ENCODE measurements around the gene SEMA3D.

The SEMA3D gene

DNA sequence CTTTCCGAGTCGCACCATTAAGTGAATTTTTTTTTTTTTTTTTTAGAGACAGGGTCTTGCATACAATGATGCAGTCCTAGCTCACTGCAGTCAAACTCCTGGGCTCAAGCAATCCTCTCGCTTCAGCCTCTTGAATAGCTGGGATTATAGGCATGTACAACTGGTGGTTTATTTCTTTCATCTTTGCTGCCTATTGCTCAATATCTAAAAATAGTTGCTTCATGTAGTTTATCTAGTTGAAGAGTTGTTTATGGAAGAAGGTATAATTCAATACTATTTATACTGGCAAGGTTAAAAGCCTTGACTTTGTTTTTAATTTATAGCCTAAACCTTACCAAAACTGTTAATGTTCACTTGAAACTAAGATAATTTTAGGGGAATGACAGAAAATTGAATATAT, 66.9 kb downstream of the SEMA3D start:
- DNase-seq = no peak

DNA sequence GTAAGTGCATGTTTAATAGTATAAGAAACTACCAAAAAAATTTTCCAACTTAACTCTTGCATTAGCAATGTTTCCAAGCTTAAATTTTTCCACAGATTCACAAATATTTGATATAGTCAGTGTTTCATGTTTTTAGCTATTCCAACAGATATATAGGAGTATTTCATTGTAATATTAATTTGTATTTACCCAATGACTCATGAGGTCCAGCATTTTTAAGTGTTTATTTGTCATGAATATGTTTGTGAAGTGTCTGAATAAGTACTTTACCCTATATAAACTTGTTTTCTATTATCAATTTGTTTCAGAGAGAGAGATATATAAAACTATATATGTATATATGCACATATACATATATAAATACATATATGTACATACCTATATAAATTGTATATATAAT, 71.0 kb downstream of the SEMA3D start:
- no peak for DNase-seq

DNA sequence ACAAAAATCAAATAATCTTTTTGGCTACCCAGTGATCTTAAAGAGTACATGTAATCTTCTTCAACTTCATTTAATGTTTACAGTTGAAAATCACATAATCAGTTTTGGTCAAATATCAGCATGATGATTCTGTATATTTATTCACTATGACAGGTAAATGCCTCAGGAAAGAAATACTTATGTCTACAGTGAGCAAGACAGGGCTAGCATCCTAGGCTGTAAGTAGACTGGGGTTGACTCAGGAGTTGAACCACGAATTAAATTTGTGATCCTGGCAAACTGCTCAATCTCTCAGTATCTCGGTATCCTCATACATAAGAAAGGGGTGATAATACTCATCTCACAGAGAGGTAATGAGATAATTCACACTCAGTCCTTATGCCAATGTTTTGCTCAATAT, 71.8 kb downstream of the SEMA3D start:
- no peak for DNase-seq

DNA sequence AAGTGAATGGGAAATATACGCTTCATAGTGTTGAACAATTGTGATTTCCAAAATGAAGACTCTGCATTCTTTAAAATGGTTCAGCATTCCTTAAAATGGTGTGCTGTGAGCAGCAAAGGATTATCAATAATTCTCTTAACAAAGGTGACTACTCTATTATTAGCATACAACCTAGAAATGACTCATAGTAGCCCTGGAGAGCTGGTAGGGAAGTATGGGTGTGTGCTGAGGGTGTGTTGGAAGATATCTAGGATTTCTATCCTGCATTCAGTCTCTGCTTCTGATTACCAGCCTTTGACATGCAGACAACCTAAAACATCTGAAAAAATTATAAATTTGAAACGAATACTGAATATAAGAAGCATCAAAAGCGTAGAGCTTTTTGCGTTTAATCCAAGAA, 72.5 kb downstream of the SEMA3D start:
- DNase-seq = no peak

DNA sequence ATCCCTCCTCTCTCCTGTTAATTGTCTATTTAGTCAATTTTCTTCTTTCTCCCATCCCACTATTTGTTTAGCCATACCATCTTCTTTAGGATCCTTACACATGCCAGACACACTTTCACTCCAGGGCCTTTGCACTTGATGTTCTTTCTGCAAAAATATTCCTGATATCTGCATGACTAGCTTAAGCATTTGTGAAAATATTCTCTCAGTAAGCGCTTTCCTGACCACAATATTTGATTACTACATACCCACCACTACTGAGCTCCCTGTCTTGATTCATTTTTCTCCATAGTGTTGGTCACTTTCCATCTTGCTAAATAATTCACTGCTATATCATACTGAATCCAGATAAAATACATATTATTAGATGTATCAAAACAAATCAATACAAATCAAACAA, 75.1 kb downstream of the SEMA3D start:
- no peak for DNase-seq

DNA sequence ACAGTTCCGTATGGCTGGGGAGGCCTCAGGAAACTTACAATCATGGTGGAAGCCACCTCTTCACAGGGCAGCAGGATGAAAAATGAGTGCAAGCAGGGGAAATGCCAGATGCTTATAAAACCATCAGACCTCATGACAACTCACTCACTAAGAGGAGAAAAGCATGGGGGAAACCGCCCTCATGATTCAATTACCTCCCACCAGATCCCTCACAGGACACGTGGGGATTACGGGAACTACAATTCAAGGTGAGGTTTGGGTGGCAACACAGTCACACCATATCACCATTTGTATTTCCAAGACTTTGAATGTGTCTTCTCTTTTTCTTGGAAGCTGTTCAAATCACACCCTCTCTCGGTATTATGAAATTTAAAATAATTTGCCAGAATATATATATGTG, 80.1 kb downstream of the SEMA3D start:
- no peak for DNase-seq

DNA sequence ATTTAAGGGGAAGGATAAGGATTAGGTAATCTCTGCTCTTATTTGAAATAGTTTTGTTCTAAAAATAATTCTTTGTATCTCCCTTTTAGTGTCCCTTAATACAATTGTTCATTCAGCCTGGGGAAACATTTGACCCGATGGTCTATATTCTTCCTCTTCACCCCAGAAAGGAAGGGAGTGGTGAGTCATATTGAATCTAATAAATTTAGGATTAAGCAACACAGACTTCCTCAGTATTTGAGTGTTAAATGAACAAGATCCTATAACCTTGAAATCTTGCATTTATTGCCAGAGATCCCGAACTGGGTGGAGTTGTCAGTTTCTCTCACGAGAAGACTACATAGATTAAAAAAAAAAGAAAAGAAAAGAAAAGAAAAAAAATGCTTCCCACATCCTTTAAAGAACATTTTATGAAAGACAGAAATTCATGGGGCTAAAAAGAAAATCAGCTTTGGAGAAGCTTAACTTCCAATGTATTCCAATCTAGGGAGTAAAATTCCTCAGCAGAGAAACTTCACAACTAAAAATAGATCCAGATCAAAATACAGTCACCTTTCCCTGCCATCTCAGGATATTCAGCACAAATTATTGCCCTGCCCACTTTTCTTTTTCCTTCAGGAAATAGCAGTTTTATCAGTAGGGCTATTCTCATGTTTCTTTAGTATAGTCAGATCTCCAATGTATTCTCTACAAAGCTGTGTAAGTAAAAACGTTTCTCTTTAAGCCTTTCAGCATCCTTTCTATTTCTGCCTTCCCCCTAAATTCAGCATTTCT, 82.2 kb downstream of the SEMA3D start:
- DNase-seq = no peak

DNA sequence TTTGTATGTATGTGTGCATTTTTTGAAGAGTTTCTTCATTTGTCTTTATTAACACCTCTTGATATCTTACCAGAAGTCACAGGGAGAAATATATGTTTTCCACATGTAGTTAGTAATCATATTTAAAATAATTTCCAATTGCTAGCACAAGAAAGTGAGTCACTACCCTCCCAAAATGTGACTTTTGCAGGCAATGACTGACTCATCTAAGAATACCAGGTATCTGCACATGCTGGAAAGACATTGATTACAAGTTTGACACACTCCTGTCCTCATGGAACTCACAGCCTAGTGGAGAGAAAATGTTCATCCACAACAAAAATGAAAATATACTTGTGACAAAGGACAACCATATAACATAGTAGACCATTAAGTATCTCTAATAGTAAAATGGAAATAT, 82.9 kb downstream of the SEMA3D start:
- DNase-seq = no peak

DNA sequence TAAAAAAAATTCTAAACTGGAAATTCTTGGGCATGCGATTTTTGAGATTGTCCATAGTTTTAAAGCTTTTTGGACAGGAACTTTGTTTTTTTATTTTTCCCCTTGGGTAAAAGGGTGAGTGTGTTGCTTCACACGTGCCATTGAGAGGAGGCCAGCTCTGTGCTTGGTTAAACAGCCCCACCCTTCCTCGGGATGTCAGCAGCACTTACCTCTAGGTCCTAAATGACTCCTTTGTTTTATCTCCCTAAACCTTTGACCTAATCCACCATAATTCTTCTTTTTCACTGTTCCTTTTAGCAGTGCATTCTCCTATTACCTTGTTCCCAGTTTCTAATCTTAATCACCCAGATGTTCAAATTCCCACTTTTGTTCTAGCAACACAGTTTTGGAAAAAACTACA, 83.5 kb downstream of the SEMA3D start:
- no peak for DNase-seq

DNA sequence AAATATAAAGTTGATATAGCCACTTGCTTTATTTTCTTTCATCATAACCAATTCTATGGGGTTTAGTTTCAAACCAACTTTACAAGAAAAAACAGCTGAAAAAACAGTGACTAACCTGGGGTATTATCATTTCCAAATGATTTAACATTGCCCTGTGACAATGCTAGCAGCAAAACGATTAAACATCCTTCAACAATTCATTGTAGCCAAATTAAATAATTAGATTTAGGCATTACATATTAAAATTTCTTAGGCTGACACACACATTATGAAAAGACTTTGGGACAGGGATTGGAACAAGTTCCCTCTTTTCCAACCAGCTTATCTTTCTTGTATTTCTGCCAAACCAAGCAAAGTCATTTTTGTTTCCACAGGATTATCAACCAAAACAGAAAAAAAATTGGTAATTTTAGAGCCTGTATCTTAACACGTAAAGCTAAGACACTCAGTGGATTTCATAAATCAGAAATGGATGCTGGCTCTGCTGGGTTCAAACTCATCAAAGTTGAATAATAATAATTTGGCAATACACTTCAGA, 84.0 kb downstream of the SEMA3D start:
- DNase-seq = no peak

DNA sequence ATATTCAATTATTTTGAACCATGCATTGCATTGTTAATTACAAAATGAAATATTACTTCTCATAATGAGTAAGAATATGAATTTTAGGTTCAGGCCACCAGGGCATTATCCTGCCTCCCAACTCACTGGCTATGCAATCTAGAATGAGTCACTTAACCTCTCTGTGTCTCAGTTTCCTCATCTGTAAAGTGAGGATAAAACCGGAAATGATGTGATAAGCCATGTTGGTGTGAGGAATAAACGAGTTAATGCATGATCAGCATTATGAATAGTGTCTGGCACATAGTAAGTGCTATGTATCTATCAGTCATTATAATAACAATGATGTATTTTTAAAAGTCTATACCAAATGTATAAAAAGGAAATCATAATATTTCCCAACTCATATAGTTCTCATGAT, 85.5 kb downstream of the SEMA3D start:
- DNase-seq = no peak

DNA sequence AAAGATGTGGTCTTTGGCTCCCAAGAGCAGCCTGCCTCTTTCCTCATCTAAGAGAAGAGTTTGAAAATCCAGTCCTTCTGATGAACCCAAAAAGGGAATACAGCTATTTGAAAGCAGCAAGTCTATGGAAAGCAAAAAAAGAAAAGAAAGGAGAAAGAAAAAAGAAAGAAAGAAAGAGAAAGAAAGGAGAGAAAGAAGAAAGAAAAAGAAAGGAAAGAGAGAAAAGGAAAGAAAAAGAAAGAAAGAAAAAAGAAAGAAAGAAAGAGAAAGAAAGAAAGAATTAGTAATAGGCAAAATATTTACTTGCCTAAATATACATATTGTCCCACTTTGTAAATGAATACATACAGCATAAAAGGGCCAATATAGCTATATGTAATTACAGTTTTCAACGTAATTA, 89.0 kb downstream of the SEMA3D start:
- DNase-seq = no peak

DNA sequence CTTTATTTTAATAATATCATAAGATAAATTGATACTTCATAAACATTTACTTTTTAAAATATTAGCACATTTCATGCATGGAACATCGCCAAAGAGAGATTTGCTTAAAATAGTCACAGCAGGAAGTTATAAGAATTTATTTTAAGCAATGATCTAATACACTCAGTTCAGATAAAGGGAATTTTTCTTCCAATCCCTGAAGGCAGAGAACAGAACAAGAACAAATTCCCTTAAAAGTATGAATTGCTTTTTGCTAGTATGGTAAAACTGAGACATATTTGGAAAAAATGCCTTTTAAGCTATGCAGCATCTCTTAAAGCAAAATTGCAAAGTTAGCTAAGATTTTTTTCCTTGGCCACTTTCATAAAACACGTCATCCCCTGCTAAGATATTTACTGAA, 91.0 kb downstream of the SEMA3D start:
- DNase-seq = no peak

DNA sequence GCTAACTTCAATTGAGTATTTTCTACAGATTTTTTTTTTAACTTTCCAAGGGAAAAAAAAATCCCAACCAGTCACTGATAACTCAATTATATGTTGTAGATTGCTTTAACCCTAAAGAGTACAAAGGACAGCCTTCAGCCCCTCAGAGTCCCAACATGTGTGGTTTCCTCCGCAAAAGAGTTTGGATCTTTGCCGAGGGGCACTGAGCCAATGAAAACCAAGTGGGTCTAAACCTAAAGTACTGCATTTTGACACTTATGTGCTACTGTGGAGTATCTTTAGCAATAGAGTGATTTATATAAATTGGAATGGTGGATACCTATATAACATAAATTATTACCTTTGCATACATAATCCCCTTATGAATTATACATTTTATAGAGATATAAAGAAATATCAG, 91.5 kb downstream of the SEMA3D start:
- DNase-seq = no peak

DNA sequence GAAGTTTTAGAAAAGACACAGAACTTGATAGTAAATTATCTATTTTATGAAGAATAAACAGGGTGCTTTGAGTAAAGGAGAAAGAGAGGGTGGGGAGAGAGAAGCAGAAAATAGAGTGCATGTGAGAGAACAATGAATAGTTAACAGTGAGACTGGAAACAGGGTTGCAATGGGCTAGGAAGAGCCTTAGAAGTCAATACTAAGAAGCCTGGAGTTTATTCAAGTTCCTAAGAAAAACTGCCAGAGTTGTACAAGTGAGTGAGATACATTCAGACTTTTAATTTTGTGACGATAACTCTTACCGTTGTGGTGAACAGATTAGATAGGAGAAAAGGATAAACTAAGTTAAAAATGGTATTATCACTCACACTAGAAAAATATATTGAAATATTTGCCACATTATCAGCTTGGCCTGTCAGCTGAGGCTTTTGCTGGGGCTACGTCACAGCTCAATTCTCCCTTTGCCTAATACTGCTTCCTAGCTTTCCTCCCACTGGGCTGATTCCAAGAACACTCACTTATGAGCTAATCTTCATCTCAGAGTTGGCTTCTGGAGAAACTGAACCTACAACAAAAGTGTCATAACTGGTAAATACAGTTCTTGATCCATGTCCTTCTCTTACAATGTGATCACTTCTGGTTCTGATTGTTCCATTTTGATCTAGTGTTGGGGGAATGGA, 92.7 kb downstream of the SEMA3D start:
- no peak for DNase-seq

DNA sequence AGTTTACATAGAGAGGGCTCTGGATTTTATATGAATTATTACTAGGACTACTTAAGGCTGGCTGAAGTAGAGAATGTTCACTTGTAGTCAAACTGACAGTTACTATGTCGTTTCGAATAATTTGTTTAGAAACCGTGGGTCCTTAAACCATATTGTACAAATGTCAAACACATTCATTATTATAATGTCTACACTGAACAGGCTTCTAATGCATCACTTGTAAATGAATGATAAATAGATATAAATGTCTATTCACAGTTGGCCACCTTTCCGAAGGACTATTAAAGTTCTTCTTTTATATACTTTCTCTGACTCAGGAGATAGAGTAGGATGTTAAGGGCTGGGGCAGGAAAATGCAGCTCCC, 95.3 kb downstream of the SEMA3D start:
- no peak for DNase-seq

DNA sequence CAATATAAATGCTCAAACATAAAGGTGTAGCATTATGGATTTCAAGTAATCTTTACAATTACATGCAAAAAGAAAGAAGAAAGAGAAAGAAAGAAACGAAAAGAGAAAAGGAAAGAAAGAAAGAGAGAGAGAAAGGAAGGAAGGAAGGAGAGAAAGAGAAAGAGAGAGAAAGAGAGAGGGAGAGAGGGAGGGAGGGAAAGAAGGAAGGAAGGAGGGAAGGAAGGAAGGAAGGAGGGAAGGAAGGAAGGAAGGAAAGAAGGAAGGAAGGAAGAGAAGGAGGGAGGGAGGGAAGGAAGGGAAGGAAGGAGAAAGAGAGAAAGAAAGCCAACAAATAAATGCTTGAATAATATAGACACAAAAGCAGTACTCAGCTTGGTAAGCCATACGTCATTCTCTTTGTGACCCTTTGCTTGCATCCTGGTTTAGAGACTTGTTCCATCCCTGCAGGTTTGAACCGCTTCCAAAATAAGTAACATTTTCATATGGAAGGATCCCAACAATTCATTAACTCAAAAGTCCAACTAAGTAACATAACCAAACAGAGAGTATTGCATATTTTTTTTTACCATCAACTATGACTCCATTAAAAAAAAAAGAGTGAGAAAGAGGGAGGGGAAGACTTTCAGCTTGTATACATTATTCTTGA, 95.8 kb downstream of the SEMA3D start:
- no peak for DNase-seq

DNA sequence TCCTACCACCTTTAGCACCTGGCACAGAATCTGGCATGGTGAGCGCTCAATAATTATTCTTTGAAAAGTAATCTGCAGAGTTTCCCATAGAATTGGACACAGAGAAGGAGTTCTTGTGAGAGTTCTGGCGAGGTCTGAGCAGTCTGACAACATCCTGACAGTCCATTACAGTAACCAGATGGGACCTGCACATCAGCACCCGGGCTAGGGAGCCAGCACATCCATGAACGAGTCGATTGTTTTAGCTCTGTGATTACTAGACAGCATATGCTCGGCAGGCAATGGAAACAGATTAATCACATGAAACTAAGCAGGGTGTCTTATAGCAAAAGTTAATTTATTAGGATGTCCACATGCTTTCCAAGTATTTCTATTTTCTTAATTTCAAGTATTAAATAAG, 96.7 kb downstream of the SEMA3D start:
- no peak for DNase-seq

DNA sequence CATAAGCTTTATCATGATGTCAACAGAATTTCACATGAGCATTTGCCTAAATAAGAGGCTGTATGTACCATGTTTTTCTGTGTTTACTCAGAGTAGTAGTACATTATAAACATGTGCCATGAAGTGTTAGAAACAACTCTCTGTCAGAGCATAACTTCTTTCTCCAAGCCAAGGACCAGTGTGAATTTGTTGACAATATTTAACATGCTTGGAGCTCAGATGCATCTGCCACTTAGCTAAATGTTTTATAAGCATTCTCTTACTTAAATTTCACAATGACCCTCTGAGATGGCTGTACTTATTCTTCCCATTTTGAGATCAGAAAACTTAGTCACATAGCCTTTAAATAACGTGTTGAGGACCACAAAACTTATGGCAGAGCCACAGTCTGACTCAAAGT, 105.0 kb downstream of the SEMA3D start:
- DNase-seq = no peak

DNA sequence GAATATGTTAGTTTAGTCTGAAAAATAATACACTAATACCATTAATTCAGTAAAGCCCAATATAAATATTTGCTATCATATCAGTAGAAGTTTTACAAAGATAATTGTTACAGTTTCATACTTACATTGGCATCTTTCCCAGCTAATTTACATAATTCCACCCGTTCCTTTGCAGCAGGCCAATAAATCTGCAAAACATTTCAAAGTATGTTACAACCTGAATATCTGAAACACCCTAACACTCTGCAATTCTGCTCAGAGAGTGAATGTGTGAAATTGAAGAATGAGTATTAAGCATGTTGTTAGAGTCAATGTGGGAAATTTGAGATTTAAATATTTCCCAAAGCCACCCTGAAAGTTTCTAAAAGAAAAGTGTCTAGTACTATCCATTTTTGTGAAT, 105.5 kb downstream of the SEMA3D start:
- DNase-seq = no peak

DNA sequence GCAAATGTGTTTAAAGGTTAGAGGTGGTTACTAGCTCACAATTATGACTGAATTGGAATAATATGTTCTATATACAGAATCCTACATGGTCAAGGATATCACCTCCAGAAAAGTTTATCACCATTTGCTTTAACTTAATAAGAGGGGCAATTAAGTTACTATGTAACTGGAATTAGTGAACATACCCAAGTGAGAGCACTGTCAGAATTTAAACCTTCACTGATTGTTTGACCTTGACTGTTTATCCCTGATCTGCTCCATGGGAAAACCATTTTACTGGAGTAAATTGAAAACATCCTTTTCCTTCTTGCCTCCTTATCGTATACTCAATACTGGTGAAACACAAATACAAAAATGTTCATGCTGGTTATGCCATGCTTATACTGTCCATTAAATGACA, 107.4 kb downstream of the SEMA3D start:
- DNase-seq = no peak

DNA sequence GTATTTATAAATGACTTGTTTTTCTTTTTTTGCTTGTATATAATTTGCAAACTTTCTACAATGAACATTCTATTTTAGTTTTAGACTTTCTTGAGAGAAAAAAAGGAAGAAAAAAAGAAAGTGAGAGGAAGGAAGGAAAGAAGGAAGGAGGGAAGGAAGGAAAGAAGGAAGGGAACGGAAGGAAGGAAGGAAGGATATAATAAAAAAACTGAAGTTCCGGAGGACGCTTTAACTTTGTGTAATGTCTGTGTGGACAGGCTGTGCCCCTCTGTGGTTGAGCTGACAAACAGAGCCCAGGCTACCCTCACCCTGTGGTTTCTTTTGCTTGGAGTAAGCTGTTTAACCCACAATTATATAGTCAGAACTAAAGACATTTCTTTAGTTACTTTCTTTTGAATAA, 108.7 kb downstream of the SEMA3D start:
- DNase-seq = peak in 1 of 5 experiments; percentile 0

DNA sequence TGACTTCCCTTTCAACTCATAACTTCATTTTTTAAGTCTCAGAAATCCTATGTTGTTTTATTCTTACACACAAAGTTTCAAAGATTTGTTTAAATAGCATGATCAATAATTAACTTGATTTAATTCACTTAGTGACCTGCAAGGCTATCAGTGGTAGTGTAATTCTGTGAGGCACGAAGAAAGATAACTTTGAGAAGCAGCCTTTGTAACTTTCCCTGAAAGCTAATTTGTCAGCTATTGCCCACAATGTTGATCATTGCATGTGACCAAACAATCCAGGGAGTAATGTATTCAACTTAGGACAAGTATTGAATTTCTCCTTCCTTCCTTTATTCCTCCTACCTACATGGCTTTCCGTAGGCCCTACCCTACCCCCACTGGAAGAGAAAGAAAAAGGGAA, 111.0 kb downstream of the SEMA3D start:
- no peak for DNase-seq

DNA sequence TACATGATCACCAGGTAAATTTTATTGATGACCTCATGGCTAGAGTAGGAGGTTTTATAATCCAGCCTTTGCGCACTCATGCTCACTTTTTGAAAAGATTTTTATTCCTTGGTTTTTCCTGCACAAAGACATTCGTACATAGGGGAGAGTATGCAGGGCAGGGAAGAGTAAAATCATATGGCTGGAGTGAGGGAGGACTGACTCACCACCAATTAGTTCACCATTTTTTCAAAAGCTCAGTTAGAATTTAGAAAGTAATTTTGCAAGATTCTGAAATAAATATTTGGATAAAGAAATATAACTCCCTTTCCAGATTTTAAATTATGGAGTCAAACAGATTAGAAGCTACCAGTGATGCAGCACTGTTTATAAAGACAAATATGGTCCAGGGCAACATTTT, 111.9 kb downstream of the SEMA3D start:
- no peak for DNase-seq
